GM12878 (cell line): ENCODE data around the gene SMARCC1. TPM values are rescaled to one million over a fixed set of nuclear protein-coding genes. Genes with fewer than 3 reads are reported as not detected.
A peak's percentile ranks its signal among the peaks of the same experiment; 100 is the strongest.

ENCODE experiments used
- BCL11A ChIP-seq: IDR thresholded peaks from 2 replicates; pipeline ENCODE4 v1.6.1; 2011; ENCODE audit warnings: low read depth, low read length
- BHLHE40 ChIP-seq, 2 experiments: fragments of 450-650 bp in 1 of 2; IDR thresholded peaks; 2 replicates each; pipeline ENCODE4 v1.6.1; 2011 to 2017; ENCODE audit warnings: low read depth in 2 of 2, borderline replicate concordance in 1 of 2, improper control_type of control experiment in 1 of 2, low read length in 1 of 2, mild to moderate bottlenecking in 1 of 2
- CBX5 ChIP-seq: sonication (generic); IDR thresholded peaks from 2 replicates; pipeline ENCODE4 v1.6.1; 2016; ENCODE audit warnings: low read depth, moderate library complexity, mild to moderate bottlenecking, inconsistent platforms
- EGR1 ChIP-seq, 2 experiments: IDR thresholded peaks; 1 replicate in 1 of 2; 2 replicates in 1 of 2; pipeline ENCODE4 v1.6.1; 2011 to 2012; ENCODE audit warnings: low read depth in 2 of 2, low read length in 2 of 2, borderline replicate concordance in 1 of 2, mild to moderate bottlenecking in 1 of 2, moderate library complexity in 1 of 2
- ETV6 ChIP-seq, 2 experiments: fragments of 450-650 bp in 1 of 2; IDR thresholded peaks in 1 of 2; conservative IDR thresholded peaks in 1 of 2; 2 replicates each; pipeline ENCODE4 v1.6.1; 2014; ENCODE audit warnings: antibody characterized with exemption in 1 of 2, borderline replicate concordance in 1 of 2, low read depth in 1 of 2, mild to moderate bottlenecking in 1 of 2, moderate library complexity in 1 of 2
- JUND ChIP-seq: IDR thresholded peaks from 2 replicates; pipeline ENCODE4 v1.6.1; 2012; ENCODE audit warnings: low read depth, mild to moderate bottlenecking, low read length, improper control_type of control experiment, moderate library complexity
- MEF2B ChIP-seq: fragments of 450-650 bp; IDR thresholded peaks from 2 replicates; pipeline ENCODE4 v1.6.1; 2018; ENCODE audit warnings: mild to moderate bottlenecking, moderate library complexity; ENCODE audit not compliant: partially characterized antibody, poor library complexity, severe bottlenecking
- MTA2 ChIP-seq: fragments of 450-650 bp; IDR thresholded peaks from 2 replicates; pipeline ENCODE4 v1.6.1; 2016; ENCODE audit warnings: low read depth, mild to moderate bottlenecking, moderate library complexity
- NR2C2 ChIP-seq: IDR thresholded peaks from 2 replicates; pipeline ENCODE4 v1.6.1; 2011; ENCODE audit warnings: borderline replicate concordance, low read depth; ENCODE audit not compliant: control insufficient read depth, insufficient read length
- POU2F2 ChIP-seq: IDR thresholded peaks from 3 replicates; pipeline ENCODE4 v1.6.1; 2011; ENCODE audit warnings: low read depth, mild to moderate bottlenecking, low read length, borderline replicate concordance
- RAD51 ChIP-seq: fragments of 450-650 bp; IDR thresholded peaks from 2 replicates; pipeline ENCODE4 v1.6.1; 2016; ENCODE audit warnings: moderate library complexity, mild to moderate bottlenecking, inconsistent platforms
- RBBP5 ChIP-seq: fragments of 200-600 bp; sonication (generic); conservative IDR thresholded peaks from 2 replicates; pipeline ENCODE4 v1.6.1; 2016
- RUNX3 ChIP-seq: IDR thresholded peaks from 2 replicates; pipeline ENCODE4 v1.6.1; 2012; ENCODE audit warnings: low read length, inconsistent platforms
- SIN3A ChIP-seq: IDR thresholded peaks from 2 replicates; pipeline ENCODE4 v1.6.1; 2012; ENCODE audit warnings: low read depth, low read length, improper control_type of control experiment
- TAF1 ChIP-seq: IDR thresholded peaks from 2 replicates; pipeline ENCODE4 v1.6.1; 2011; ENCODE audit warnings: mild to moderate bottlenecking, low read depth, low read length, borderline replicate concordance
- TCF7 ChIP-seq: IDR thresholded peaks from 2 replicates; pipeline ENCODE4 v1.6.1; 2014; ENCODE audit warnings: antibody characterized with exemption, borderline replicate concordance
- WRNIP1 ChIP-seq: IDR thresholded peaks from 2 replicates; pipeline ENCODE4 v1.6.1; 2011; ENCODE audit warnings: low read depth, low read length, improper control_type of control experiment, borderline replicate concordance
- YBX1 ChIP-seq: fragments of 450-650 bp; IDR thresholded peaks from 2 replicates; pipeline ENCODE4 v1.6.1; 2016; ENCODE audit warnings: antibody characterized with exemption
- ZNF274 ChIP-seq: IDR thresholded peaks from one replicate; pipeline ENCODE4 v1.8.0; 2011; ENCODE audit not compliant: insufficient read length, insufficient read depth
- ZNF384 ChIP-seq: IDR thresholded peaks from 2 replicates; pipeline ENCODE4 v1.6.1; 2012; ENCODE audit warnings: low read depth, mild to moderate bottlenecking, low read length, improper control_type of control experiment, borderline replicate concordance
- ZZZ3 ChIP-seq: IDR thresholded peaks from 2 replicates; pipeline ENCODE4 v1.6.1; 2011; ENCODE audit warnings: low read depth; ENCODE audit not compliant: control insufficient read depth, insufficient read length
- polyA plus RNA-seq, 11 experiments: library from polyadenylated mRNA; depleted of rRNA in 4 of 11; unstranded in 6 of 11; stranded (reverse) in 5 of 11; fragments of >200 nt; fragmentation: Nextera tagmentation in 4 of 11; fragmentation: Illumina TruSeq in 1 of 11; extraction: Ambion mirVana in 4 of 11; extraction: Trizol in 1 of 11; gene quantifications; 1 replicate in 1 of 11; 2 replicates in 10 of 11; pipeline versions ENCODE4 v1.2.1 to v1.2.3, GENCODE V29; 2011 to 2016; ENCODE audit warnings: inconsistent platforms in 2 of 11, missing spikeins in 2 of 11, low read depth in 1 of 11
- total RNA-seq, 4 experiments: library from RNA; depleted of rRNA in 3 of 4; stranded (reverse); fragments of >200 nt in 3 of 4; fragmentation: Illumina TruSeq in 1 of 4; extraction: Trizol in 1 of 4; gene quantifications; 2 replicates each; pipeline versions ENCODE4 v1.2.1 to v1.2.3, GENCODE V29; 2013 to 2021
- TF ChIP-seq, protein P1 (sequence below): IDR thresholded peaks from 2 replicates; pipeline ENCODE4 v1.6.1; 2011; ENCODE audit warnings: mild to moderate bottlenecking, low read depth, low read length, moderate library complexity; ENCODE audit not compliant: insufficient replicate concordance
- TF ChIP-seq, protein P2 (sequence below): fragments of 450-650 bp; formaldehyde crosslinking; IDR thresholded peaks from 2 replicates; pipeline ENCODE4 v1.4.0; 2022; ENCODE audit warnings: mild to moderate bottlenecking, moderate library complexity

Gene SMARCC1
- total and polyA plus RNA-seq, 10 of the 15 experiments (the other 5 are each of a cell fraction or from before 2014, with no cell fraction given) = 26.6 to 147 (median 57.1) TPM

- TF ChIP-seq ZZZ3 (no peak), BCL11A (no peak), WRNIP1 (no peak), RBBP5 (no peak), BHLHE40 (IDR thresholded peaks at IDR 0.05; ENCODE audit: borderline replicate concordance in 1 of 2, low read depth in 2 of 2, low read length in 1 of 2) (peak; percentile 58 to 86; a peak in 3 of 4 replicates), JUND (no peak), ZNF274 (no peak), POU2F2 (no peak), ZNF384 (no peak), MTA2 (no peak), NR2C2 (no peak), TAF1 (no peak), MEF2B (no peak), TCF7 (no peak), EGR1 (IDR thresholded peaks at IDR 0.05; ENCODE audit: borderline replicate concordance in 1 of 2, low read depth in 2 of 2, low read length in 2 of 2) (peak in 1 of 2 experiments; percentile 77; a peak in 1 of 3 replicates), ETV6 (conservative IDR thresholded peaks at IDR 0.05 in 1 of 2, IDR thresholded peaks at IDR 0.05 in 1 of 2; ENCODE audit: borderline replicate concordance in 1 of 2, low read depth in 1 of 2) (no peak), RUNX3 (0 out of 2 replicates have a peak, but pooled peaks have one; percentile 5), YBX1 (no peak), SIN3A (peak; percentile 82), RAD51 (0 out of 2 replicates have a peak, but pooled peaks have one; percentile 6), CBX5 (0 out of 2 replicates have a peak, but pooled peaks have one; percentile 66)
- TF ChIP-seq, protein P1, sequence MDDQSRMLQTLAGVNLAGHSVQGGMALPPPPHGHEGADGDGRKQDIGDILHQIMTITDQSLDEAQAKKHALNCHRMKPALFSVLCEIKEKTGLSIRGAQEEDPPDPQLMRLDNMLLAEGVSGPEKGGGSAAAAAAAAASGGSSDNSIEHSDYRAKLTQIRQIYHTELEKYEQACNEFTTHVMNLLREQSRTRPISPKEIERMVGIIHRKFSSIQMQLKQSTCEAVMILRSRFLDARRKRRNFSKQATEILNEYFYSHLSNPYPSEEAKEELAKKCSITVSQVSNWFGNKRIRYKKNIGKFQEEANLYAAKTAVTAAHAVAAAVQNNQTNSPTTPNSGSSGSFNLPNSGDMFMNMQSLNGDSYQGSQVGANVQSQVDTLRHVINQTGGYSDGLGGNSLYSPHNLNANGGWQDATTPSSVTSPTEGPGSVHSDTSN = no peak
- TF ChIP-seq, protein P2, sequence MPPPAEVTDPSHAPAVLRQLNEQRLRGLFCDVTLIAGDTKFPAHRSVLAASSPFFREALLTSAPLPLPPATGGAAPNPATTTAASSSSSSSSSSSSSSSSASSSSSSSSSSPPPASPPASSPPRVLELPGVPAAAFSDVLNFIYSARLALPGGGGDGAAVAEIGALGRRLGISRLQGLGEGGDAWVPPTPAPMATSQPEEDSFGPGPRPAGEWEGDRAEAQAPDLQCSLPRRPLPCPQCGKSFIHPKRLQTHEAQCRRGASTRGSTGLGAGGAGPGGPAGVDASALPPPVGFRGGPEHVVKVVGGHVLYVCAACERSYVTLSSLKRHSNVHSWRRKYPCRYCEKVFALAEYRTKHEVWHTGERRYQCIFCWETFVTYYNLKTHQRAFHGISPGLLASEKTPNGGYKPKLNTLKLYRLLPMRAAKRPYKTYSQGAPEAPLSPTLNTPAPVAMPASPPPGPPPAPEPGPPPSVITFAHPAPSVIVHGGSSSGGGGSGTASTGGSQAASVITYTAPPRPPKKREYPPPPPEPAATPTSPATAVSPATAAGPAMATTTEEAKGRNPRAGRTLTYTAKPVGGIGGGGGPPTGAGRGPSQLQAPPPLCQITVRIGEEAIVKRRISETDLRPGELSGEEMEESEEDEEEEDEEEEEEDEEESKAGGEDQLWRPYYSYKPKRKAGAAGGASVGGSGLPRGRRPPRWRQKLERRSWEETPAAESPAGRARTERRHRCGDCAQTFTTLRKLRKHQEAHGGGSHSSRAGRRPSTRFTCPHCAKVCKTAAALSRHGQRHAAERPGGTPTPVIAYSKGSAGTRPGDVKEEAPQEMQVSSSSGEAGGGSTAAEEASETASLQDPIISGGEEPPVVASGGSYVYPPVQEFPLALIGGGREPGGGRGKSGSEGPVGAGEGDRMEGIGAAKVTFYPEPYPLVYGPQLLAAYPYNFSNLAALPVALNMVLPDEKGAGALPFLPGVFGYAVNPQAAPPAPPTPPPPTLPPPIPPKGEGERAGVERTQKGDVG (CRISPR knock-in tag) = no peak
Measured at GRCh38 chr3:47780741-47781684, 680 bp downstream of the SMARCC1 start (continued).
